K562 (cell line): ENCODE data around the gene FSTL3. TPM values are rescaled to one million over a fixed set of nuclear protein-coding genes. Genes with fewer than 3 reads are reported as not detected.

ENCODE experiments used
- DLX4 ChIP-seq: fragments of 250-450 bp; sonication (Bioruptor Pico); IDR thresholded peaks from 2 replicates; pipeline ENCODE4 v1.6.1; 2021; ENCODE audit warnings: mild to moderate bottlenecking
- HDAC8 ChIP-seq: fragments of 450-650 bp; IDR thresholded peaks from 2 replicates; pipeline ENCODE4 v1.6.1; 2016; ENCODE audit warnings: mild to moderate bottlenecking, missing genetic modification characterization, moderate library complexity, missing compliant biosample characterization
- MTA1 ChIP-seq: fragments of 450-650 bp; IDR thresholded peaks from 2 replicates; pipeline ENCODE4 v1.6.1; 2017; ENCODE audit warnings: borderline replicate concordance
- NFATC3 ChIP-seq: fragments of 450-650 bp; IDR thresholded peaks from 2 replicates; pipeline ENCODE4 v1.6.1; 2017; ENCODE audit warnings: mild to moderate bottlenecking
- USF2 ChIP-seq: sonication (generic); formaldehyde crosslinking; IDR thresholded peaks from 2 replicates; pipeline ENCODE4 v1.5.0; 2020; ENCODE audit warnings: missing genetic modification reagents
- ZBTB7A ChIP-seq: IDR thresholded peaks from 2 replicates; pipeline ENCODE4 v1.6.1; 2011; ENCODE audit warnings: low read depth, mild to moderate bottlenecking, low read length, moderate library complexity, borderline replicate concordance; ENCODE audit not compliant: control insufficient read depth
- ZNF318 ChIP-seq, 2 experiments: fragments of 450-650 bp; IDR thresholded peaks; 2 replicates each; pipeline ENCODE4 v1.6.1; 2016; ENCODE audit warnings: mild to moderate bottlenecking in 2 of 2, borderline replicate concordance in 1 of 2, low read depth in 1 of 2, moderate library complexity in 1 of 2
- polyA plus RNA-seq, 8 experiments: library from polyadenylated mRNA; depleted of rRNA in 4 of 8; stranded (reverse) in 5 of 8; unstranded in 3 of 8; fragments of >200 nt; fragmentation: Nextera tagmentation in 2 of 8; fragmentation: Illumina TruSeq in 1 of 8; extraction: Ambion mirVana in 2 of 8; extraction: Trizol in 1 of 8; gene quantifications; 2 replicates each; pipeline versions ENCODE4 v1.2.1 to v1.2.3, GENCODE V29; 2011 to 2014; ENCODE audit warnings: inconsistent platforms in 1 of 8, missing spikeins in 1 of 8
- total RNA-seq, 7 experiments: library from RNA; depleted of rRNA in 6 of 7; stranded (reverse); fragments of >200 nt in 6 of 7; fragmentation: Illumina TruSeq in 2 of 7; extraction: Trizol in 2 of 7; gene quantifications; 2 replicates each; pipeline versions ENCODE4 v1.2.1 to v1.2.3, GENCODE V29; 2011 to 2021; ENCODE audit warnings: low replicate concordance in 1 of 7
- TF ChIP-seq, protein P1 (sequence below): fragments of 250-450 bp; sonication (Bioruptor Pico); IDR thresholded peaks from 2 replicates; pipeline ENCODE4 v1.4.0; 2020; ENCODE audit warnings: mild to moderate bottlenecking, moderate library complexity, borderline replicate concordance
- TF ChIP-seq, protein P2 (sequence below): sonication (generic); formaldehyde crosslinking; IDR thresholded peaks from 2 replicates; pipeline ENCODE4 v1.8.1; 2023; ENCODE audit warnings: mild to moderate bottlenecking, missing genetic modification reagents

The FSTL3 gene
- total and polyA plus RNA-seq, 9 of the 15 experiments (the other 6 are each of a cell fraction or from before 2014, with no cell fraction given): 0.35 to 6.8 (median 4.2) TPM; not detected in 1

GRCh38 chr19:642767-643727 is 33.1 kb upstream of the FSTL3 start (continued):
- TF ChIP-seq, protein P1, sequence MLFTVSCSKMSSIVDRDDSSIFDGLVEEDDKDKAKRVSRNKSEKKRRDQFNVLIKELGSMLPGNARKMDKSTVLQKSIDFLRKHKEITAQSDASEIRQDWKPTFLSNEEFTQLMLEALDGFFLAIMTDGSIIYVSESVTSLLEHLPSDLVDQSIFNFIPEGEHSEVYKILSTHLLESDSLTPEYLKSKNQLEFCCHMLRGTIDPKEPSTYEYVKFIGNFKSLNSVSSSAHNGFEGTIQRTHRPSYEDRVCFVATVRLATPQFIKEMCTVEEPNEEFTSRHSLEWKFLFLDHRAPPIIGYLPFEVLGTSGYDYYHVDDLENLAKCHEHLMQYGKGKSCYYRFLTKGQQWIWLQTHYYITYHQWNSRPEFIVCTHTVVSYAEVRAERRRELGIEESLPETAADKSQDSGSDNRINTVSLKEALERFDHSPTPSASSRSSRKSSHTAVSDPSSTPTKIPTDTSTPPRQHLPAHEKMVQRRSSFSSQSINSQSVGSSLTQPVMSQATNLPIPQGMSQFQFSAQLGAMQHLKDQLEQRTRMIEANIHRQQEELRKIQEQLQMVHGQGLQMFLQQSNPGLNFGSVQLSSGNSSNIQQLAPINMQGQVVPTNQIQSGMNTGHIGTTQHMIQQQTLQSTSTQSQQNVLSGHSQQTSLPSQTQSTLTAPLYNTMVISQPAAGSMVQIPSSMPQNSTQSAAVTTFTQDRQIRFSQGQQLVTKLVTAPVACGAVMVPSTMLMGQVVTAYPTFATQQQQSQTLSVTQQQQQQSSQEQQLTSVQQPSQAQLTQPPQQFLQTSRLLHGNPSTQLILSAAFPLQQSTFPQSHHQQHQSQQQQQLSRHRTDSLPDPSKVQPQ (CRISPR knock-in tag): no peak
- TF ChIP-seq ZBTB7A (0 out of 2 replicates have a peak, but pooled peaks have one; percentile 20), MTA1 (no peak), HDAC8 (tag) (no peak), NFATC3 (no peak), ZNF318 (IDR thresholded peaks at IDR 0.05; ENCODE audit: borderline replicate concordance in 1 of 2, low read depth in 1 of 2) (no peak), DLX4 (CRISPR knock-in tag) (no peak), USF2 (CRISPR knock-in tag) (no peak)
- TF ChIP-seq, protein P2, sequence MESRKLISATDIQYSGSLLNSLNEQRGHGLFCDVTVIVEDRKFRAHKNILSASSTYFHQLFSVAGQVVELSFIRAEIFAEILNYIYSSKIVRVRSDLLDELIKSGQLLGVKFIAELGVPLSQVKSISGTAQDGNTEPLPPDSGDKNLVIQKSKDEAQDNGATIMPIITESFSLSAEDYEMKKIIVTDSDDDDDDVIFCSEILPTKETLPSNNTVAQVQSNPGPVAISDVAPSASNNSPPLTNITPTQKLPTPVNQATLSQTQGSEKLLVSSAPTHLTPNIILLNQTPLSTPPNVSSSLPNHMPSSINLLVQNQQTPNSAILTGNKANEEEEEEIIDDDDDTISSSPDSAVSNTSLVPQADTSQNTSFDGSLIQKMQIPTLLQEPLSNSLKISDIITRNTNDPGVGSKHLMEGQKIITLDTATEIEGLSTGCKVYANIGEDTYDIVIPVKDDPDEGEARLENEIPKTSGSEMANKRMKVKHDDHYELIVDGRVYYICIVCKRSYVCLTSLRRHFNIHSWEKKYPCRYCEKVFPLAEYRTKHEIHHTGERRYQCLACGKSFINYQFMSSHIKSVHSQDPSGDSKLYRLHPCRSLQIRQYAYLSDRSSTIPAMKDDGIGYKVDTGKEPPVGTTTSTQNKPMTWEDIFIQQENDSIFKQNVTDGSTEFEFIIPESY (CRISPR knock-in tag): peak; percentile 80
